Brain microvascular endothelial cell (primary cell): ENCODE results near the gene GLDN.

ENCODE experiments used
- DNase-seq: peaks from one replicate; pipeline ENCODE4 v3.0.0-alpha.2; 2020
- H3K27ac ChIP-seq: fragments of 250-450 bp; sonication (Bioruptor Pico); 2 replicates; pipeline ENCODE4 v1.5.1; 2020; ENCODE audit warnings: mild to moderate bottlenecking, moderate library complexity
- H3K27me3 ChIP-seq: fragments of 250-450 bp; sonication (Bioruptor Pico); replicated peaks from 2 replicates; pipeline ENCODE4 v1.5.1; 2020; ENCODE audit warnings: mild to moderate bottlenecking
- H3K36me3 ChIP-seq: fragments of 250-450 bp; sonication (Bioruptor Pico); replicated peaks from 2 replicates; pipeline ENCODE4 v1.5.1; 2020; ENCODE audit warnings: mild to moderate bottlenecking
- H3K4me3 ChIP-seq: 2 replicates; pipeline ENCODE4 v1.5.1; 2011; ENCODE audit warnings: low read depth, mild to moderate bottlenecking, control low read depth, low read length, moderate library complexity
- CTCF ChIP-seq: IDR thresholded peaks from 2 replicates; pipeline ENCODE4 v1.5.1; 2011; ENCODE audit warnings: low read depth, mild to moderate bottlenecking, moderate library complexity, low read length, control low read depth, inconsistent platforms; ENCODE audit errors: missing control alignments
- in situ Hi-C: cut with HindIII; loops from 2 replicates; pipeline ENCODE4 v1.10.0; 2017; ENCODE audit warnings: low sequenced_read_pairs, low pct_ligation_motif_present

Gene GLDN

GRCh38 chr15:51386029-51386428 is 44.6 kb downstream of the GLDN start:
- Histone ChIP-seq H3K27me3 (no peaks in the 10 kb centered on the region), H3K4me3 (no peak overlapping the region), H3K36me3 (no peaks in the 10 kb centered on the region), H3K27ac (no peak overlapping the region)
- no peak for TF ChIP-seq CTCF
- DNase-seq: no peak
- in situ Hi-C loops: loop anchor here (25.0 kb wide), 1 partner anchor 101 kb away; no protein-coding TSS in a partner anchor

- Histone ChIP-seq H3K36me3 (no peaks in the 10 kb centered on the region), H3K27me3 (no peaks in the 10 kb centered on the region), H3K4me3 (no peak overlapping the region), H3K27ac (no peak overlapping the region)
- no peak for TF ChIP-seq CTCF
- in situ Hi-C loops: loop anchor here (25.0 kb wide), 1 partner anchor 101 kb away; no protein-coding TSS in a partner anchor
- no peak for DNase-seq
Observed at GRCh38 chr15:51386486-51386885, 45.0 kb downstream of the GLDN start.

GRCh38 chr15:51386960-51387698 is 45.7 kb downstream of the GLDN start:
- TF ChIP-seq CTCF: no peak
- DNase-seq: no peak
- no peak overlapping the region for H3K27ac ChIP-seq
- H3K27me3 ChIP-seq: no peaks in the 10 kb centered on the region
- no peaks in the 10 kb centered on the region for H3K36me3 ChIP-seq
- in situ Hi-C loops: loop anchor here (25.0 kb wide), 1 partner anchor 100 kb away; no protein-coding TSS in a partner anchor
- H3K4me3 ChIP-seq: no peak overlapping the region

- Histone ChIP-seq H3K27me3 (no peaks in the 10 kb centered on the region), H3K27ac (no peak overlapping the region), H3K4me3 (no peak overlapping the region), H3K36me3 (no peaks in the 10 kb centered on the region)
- DNase-seq: no peak
- in situ Hi-C loops: loop anchor here (25.0 kb wide), 1 partner anchor 100 kb away; no protein-coding TSS in a partner anchor
- TF ChIP-seq CTCF: no peak
Observed at GRCh38 chr15:51387699-51388041, 46.2 kb downstream of the GLDN start.

GRCh38 chr15:51388726-51389125 is 47.3 kb downstream of the GLDN start:
- no peak overlapping the region for H3K27ac ChIP-seq
- H3K36me3 ChIP-seq: no peaks in the 10 kb centered on the region
- no peak for DNase-seq
- H3K4me3 ChIP-seq: no peak overlapping the region
- in situ Hi-C loops: loop anchor here (25.0 kb wide), 1 partner anchor 99 kb away; no protein-coding TSS in a partner anchor
- TF ChIP-seq CTCF: no peak
- H3K27me3 ChIP-seq: no peaks in the 10 kb centered on the region
